Stimulated activated CD8-positive, alpha-beta memory T cell treated with anti-CD3 and anti-CD28 coated beads, Interleukin-15, amount 100 ng/mL, for 1 hour (primary cell): ENCODE results near the gene SETD2.
"Not testable (repeated sequence)": the region's sequence is repeated elsewhere in the genome, so short reads cannot be mapped to it uniquely, and the experiment has no call there.

ENCODE experiments used
- DNase-seq: peaks from one replicate; pipeline ENCODE4 v3.0.0-alpha.2; 2020; ENCODE audit warnings: low read depth

The SETD2 gene

DNA sequence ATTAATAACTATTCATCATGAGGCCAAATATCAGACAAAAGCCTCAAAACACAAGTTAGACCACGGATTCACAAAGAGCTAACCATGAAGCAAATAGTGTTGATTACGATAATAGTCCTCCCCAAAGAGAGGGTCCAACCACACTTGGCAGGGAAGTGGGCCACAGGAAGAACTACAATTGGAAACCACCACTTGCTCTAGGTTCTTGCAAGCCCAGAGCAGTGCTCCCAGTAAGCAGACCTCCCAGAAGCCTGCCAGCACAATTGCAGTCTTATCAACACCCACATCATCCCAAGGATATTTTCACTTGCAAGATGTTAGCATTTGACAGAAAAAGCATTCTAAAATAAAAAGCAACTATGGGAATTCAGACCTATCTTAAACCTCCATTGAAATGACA, 11.3 kb downstream of the SETD2 start:
- DNase-seq, result no peak

DNA sequence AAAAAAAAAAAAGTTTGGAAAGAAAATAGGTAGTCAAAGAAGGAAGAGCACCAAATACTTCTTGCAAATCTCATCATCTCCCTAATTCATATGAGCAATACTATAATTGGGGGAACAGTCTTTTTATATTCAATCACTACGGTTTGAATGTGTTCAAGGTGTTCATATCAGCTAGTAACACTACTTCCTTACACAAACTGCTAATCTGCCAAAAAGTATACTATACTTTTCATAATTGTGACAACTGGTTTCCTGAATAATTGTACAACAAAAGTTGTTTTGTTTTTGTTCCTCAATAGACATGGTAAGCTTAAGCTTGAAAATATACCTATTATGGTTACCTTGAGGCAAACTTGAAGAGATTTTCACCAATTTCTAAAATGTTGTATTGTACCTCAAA, 12.1 kb downstream of the SETD2 start:
- no peak for DNase-seq

DNA sequence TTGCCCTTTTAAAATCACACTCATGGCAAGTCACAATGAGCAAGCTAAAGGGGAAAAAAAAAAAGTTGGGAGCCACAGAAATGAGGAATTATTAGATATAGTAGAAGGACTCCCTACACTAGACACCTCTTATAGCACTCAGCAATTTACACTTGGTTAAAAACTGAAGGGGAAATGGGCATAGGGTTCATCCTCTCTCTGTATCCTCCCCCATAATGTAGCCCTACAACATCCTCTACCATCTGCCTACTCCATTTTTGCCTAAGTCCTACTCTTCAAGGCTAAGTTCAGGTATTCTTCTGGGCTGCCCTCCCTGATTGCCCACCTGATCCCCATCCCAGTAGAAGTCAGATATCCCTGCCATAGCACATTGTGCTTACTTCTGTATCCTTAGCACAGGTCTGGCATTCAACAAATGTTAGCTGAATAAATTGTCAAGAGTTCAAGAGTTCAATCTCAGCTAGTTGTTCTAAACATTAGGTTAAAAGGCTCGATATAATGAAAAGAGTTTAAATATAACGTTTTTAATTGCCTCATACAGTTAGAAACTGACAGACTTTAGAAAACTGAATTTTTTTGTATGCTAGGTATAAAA, 14.5 kb downstream of the SETD2 start:
- no peak for DNase-seq

DNA sequence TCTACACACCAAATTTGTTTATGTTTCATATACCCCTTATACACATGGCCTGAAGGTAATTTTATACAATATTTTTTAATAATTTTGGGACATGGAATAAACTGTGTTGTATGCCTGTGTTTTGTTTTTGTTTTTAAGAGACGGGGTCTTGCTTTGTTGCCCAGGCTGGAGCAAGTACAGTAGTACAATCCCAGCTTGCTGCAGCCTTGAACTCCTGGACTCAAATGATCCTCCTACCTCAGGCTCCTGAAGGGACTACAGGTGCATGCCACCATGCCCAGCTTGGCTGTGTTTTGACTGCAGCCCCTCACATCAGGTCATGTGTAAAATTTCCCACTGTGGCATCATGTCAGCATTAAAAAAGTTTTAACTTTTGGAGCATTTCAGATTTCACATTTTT, 18.6 kb downstream of the SETD2 start:
- no peak for DNase-seq

DNA sequence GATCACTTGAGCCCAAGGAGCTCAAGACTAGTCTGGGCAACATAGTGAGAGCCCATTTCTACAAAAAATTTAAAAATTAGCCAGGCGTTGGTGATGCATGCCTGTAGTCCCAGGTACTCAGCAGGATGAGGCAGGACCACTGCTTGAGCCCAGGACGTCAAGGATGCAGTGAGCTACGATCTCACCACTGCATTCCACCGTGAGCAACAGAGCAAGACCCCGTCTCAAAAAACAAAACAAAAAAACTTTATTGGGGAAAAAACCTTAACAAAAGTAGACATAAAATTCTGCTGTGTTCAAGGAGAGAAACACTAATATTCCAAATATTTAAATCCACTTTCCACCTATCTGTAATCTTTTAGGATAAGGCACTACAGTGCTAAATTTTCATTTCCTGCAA, 20.8 kb downstream of the SETD2 start:
- no peak for DNase-seq

DNA sequence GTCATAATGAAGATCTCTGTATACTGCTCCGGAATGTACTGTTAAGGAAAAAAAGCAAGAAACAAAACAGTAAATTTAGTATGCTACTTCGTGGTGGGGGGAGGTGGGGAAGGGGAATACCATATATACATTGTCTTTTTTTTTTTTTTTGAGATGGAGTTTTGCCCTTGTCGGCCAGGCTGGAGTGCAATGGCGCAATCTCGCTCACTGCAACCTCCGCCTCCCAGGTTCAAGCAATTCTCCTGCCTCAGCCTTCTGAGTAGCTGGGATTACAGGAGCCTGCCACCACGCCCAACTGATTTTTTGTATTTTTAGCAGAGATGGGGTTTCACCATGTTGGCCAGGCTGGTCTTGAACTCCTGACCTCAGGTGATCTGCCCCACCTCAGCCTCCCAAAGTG, 21.4 kb downstream of the SETD2 start:
- not testable (repeated sequence) for DNase-seq

DNA sequence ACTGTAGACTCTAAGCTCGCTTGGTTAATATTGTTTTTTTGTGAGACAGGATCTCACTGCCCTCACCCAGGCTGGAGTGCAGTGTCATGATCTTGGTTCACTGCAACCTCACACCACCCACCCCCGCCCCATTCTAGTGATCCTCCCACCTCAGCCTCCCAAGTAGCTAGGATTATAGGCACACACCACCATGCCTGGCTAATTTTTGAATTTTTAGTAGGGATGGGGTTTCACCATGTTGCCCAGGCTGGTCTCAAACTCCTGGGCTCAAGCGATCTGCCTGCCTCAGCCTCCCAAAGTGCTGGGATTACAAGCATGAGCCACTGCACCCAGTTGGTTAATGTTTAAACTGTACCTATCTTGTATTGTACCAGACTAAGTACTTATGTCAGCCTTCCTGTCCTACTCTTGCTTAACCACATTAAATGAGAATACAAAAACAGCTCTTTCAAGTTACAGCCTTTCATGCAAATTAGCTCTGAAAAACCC, 22.9 kb downstream of the SETD2 start:
- not testable (repeated sequence) for DNase-seq

DNA sequence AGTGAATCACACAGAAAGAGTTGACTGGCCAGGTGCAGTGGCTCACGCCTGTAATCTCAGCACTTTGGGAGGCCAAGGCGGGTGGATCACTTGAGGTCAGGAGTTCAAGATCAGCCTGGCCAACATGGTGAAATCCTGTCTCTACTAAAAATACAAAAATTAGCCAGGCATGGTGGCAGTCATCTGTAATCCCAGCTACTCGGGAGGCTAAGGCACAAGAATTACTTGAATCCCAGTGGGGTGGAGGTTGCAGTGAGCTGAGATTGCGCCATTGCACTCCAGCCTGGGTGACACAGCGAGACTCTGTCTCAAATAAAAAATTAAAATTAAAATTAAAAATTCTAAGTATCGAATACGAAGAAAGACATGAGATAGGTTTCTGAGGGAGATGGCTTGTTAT, 23.4 kb downstream of the SETD2 start:
- not testable (repeated sequence) for DNase-seq

DNA sequence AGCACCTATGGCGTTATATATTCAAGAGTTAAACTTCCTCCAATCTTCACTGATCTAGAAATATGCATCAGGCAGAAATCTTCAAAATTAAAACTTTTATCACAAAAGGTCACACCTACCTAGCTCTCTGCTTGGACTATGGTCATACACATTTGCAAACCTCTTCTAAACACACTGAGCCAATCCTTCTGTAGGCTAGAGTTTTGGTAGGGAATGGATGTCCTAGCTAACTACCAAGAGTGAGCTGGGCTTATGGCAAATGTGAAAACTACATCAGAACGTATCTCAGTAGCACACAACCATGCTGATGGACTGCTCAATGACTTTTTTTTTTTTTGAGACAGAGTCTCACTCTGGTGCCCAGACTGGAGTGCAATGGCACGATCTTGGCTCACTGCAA, 29.6 kb downstream of the SETD2 start:
- DNase-seq, result no peak

DNA sequence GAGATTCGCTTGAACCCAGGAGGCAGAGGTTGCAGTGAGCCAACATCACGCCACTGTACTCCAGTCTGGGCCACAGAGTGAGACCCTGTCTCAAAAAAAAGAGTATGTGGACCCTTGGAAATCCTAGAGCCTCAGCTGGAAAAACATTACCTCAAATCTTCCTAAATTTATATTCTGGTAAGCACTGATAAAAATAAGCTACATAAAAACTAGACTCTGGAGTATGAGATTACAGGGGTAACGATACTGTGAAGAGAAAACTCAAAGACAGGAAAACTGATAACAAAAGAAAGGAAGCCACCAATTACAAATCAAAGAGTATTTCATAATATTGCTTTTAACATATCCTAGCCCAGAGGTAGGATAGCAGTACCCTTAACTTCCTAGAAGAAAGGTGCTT, 30.3 kb downstream of the SETD2 start:
- no peak for DNase-seq

DNA sequence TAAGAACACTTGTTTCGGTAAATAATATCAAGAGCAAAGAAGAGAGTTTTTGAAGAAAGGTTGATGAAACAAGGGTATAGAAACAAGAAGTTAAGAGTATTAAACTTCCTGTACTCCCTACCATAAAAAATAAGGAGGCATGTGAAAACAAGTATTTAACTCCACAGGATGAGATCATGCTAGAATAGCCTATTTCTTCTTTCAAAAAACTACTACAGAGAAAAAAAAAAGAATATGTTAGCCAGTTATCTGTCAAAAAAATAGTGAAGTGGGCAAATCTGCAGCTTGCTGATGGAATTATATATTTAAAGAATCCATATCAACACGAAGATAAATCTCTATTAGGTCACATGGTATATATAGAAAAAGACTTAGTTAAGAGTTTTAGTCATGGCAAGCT, 33.4 kb downstream of the SETD2 start:
- no peak for DNase-seq

DNA sequence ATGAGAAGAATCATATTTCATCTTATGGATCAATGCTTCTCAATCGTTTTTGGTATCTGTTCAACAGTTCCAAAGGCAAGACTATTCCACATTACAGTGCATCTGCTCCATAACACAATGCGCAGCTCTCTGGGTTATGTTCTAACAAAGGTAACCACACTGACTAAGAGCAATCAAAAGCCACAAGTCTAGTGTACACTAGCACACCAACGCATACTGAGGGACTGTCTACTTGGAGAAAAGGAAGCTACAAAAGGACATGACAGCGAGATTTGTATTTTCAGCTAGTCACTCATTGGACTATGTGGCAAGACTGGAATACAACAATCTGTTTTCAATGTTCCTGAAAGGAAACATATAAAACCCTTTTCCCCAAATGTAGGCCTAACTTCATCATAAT, 35.8 kb downstream of the SETD2 start:
- DNase-seq, result no peak

DNA sequence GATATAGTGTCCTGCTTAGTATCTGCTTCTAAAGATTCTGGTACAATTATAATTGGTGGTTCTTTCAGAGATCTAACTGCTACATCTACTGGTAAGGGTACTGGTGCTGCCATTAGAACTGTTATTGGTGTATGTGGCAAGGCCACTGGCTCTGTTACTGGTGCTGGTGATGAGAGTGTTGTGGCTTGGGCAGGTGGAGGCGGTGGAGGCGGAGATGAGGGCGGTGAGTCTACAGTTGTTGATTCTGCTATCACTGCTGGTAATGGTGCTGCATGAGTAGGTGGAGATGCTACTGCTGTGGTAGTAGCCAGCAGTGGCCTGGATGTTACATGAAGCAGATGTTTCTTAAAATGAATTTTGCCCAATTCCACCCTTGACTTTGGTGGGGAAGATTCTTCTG, 40.1 kb downstream of the SETD2 start:
- no peak for DNase-seq

DNA sequence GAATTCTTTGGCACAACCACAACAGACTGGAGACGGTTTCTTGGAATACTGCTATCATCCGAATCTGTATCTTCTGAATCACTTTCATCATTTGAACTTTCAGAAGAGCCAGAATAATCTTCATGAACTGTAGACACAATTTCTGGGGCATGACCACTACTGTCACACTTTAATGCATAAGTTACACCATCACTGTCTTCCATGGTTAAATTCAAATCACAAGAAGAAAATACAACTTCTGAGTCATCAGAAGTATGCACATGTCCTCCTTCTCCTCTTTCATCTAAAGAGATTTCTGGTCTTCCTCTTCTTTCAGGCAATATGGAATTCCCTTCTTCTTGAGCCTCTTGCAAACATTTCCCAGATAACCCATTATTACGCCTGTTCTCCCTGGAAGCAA, 42.5 kb downstream of the SETD2 start:
- no peak for DNase-seq

DNA sequence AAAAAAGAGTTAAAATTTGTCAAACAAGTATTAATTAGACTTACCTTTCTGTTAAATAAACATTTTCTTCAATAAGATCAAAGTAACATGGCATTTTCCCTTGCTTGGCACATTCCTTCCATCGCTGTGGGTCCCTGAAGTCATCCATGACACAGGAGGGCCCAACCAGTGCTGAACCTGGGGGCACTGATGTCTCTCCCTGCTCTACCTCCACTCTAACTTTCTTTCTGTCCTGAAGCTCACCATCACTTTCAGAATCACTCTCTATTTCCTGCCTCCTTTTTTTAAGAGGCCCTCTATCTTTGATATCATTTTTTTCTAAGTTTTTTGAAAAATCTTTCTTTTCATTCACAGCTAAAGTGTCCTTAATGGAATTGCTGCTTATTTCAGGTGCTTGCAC, 43.8 kb downstream of the SETD2 start:
- no peak for DNase-seq

DNA sequence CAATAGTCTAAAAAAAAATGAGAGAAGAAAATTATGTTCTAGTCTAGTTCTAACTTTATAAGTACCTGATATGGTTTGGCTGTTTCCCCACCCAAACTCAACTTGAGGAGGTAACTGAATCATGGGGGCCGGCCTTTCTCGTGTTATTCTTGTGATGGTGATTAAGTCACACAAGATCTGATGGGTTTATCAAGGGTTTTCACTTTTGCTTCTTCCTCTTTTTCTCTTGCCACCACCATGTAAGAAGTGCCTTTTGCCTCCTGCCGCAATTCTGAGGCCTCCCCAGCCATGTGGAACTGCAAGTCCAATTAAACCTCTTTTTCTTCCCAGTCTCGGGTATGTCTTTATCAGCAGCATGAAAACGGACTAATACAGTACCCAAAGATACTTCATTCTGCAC, 44.5 kb downstream of the SETD2 start:
- DNase-seq, result not testable (repeated sequence)

DNA sequence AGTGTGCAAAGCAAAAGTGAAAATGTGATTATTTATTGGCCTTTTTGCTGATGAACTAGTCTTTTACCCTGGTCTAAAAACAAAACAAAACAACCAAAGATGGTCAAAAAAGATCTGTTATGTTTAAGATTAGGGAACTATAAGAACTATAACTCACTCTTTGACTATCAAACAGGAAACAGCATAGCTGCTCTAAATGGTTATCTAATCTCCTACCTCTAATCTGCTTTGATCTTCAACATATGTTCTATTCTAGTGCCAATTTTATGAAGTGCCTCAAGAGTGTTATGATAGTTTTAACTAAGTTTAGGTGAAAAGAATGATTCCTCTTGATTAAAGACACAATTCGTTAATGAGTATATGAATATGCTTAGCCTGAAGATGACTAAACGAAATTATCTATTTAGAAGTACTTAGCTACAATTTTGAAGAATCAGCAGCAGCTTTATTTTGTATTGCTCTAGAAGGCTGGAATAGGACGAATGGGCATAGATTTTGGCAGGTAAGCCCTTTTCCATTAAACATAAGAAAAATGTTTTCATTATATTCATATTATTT, 46.0 kb downstream of the SETD2 start:
- DNase-seq, result no peak

DNA sequence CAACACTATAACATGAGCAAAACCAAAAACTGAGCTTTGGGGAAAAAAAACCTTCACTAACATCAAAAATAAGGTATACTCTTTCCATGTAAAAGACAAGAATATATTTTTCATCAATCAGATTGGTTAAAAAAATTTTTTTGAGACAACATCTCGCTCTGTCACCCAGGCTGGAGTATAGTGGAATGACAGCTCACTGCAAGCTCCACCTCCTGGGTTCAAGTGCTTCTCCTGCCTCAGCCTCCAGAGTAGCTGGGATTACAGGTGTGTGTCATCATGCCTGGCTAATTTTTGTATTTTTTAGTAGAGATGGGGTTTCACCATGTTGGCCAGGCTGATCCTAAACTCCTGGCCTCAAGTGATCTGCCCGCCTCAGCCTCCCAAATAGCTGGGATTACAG, 48.4 kb downstream of the SETD2 start:
- not testable (repeated sequence) for DNase-seq

DNA sequence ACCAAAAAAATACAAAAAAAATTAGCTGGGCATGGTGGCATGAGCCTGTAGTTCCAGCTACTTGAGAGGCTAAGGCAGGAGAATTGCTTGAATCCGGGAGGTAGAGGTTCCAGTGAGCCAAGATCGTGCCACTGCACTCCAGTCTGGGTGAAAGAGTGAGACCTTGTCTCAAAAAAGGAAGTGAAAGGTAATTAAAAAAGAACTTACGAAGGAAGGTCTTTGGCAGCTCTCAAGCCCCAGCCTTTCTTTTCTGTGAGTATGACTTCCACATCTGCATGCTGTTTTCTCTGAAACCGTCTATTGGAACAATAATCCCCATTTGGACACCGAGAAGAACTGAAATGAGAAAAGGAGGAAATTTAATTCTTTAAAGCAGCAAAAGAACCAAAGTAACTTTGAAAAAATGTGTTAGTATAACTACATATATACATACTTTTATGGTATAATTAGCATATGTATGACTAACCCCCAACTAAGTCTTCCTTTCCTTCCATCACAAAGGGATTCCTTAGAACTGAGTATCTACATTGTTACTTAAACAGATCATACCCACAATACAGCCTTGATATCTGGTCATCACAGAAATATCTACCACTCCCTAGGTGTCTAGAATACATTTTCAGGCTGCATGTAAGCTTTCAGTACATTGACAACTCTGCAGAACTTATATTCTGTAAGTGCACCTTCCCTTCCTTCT, 50.1 kb downstream of the SETD2 start:
- no peak for DNase-seq

DNA sequence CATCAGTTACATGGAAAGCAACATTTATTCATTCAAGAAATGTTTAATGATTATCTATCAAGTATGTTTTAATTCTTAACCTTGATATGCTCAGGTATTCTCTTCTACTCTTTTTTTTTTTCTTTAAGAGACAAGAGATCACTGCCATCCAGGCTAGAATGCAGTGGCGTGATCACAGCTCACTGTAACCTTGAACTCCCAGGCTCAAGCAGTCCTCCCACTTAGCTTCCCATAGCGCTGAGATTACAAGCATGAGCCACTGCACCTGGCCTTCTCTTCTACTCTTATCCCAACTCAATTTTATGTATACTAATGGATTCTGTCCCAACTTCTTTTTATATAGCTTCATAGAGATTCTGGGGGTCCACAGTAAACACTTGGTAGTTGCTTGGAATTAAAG, 50.9 kb downstream of the SETD2 start:
- no peak for DNase-seq

DNA sequence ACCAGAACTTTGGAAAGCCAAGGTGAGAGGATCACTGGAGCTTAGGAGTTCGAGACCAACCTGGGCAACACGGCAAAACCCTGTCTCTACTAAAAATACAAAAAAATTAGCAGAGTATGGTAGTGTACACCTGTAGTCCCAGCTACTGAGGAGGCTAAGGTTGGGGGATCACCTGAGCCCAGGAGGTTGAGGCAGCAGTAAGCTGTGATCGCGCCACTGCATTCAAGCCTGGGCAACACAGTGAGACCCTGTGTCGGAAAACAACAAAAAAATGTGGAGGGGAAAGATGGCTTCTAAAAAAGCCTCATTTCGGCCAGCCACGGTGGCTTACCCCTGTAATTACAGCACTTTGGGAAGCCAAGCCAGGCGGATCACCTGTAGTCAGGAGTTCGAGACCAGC, 54.5 kb downstream of the SETD2 start:
- no peak for DNase-seq

DNA sequence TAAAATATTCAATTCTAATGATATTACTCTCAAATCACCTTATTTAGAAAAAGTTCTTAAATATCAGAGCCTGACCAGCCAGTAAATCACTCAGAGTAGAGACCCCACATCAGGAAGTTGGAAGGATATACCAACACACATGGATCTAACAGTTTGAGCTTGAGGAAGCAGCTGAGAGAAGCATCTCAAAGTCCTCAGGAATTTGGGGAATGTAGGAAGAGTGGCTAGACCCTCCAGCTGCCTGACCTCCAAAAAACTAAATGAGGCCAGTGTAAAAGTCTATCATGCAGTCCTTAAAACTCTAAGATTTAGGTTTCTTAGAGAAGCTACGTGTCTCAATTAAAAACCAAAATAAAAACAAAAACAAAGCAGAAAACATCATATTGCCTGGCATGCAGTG, 55.4 kb downstream of the SETD2 start:
- no peak for DNase-seq

DNA sequence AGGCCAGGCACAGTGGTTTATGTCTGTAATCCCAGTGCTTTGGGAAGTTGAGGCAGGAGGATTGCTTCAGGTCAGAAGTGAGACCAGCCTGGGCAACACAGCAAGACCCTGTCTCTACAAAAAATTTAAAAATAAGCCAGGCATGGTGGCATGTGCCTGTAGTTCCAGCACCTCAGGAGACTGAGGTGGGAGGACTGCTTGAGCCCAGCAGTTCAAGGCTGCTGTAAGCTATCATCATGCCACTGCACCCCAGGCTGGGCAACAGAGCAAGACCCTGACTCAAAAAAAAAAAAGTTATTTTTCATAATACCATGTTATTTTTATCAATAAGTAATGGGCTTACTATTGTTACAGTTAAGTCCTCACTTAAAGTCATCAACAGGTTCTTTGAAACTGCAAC, 59.7 kb downstream of the SETD2 start:
- DNase-seq, result no peak

DNA sequence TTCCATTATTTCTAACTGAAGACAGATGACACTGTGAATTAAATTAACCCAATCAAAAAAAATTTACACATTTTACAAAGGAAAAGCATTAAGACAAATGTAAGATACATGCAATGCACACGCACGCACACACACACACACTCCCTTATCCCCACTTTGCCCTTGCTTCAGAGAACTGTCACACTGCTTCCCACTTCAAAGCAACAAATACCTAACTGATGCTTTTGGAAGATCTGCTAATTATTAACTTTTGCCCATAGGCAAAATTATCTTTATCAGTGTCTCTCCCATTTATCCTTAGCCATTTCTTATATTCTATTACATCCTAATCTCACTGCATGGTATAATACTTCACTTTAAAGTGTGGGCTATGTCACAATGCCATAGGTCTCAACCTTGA, 60.3 kb downstream of the SETD2 start:
- DNase-seq, result no peak
